Measurements from ENCODE around the gene USP5. TPM values are rescaled to one million over a fixed set of nuclear protein-coding genes. Genes with fewer than 3 reads are reported as not detected.

Gene USP5
- total and polyA plus RNA-seq, 2 experiments from 2014 or later, result 73.2 to 96.2 TPM

DNA sequence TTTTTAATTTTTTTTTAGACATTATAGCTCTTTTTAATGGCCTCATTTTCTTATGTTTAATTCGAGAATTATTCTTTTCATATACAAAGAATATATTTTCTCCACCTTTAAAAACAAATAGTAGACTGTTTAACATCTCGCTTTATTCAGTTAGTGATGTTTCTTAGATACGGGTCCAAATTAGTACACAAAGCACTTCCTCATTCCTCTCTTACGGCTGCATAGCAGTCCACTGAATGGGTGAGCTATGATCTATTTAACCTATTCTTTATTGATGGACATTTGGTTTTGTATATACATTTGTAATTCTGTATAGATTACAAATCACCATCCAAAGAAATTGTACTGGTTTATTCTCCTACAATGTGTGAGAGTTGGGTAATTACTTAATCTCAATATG, 38.6 kb upstream of the USP5 start:
- Histone ChIP-seq H3K9ac (no peak overlapping the region), H4K20me1 (ENCODE audit: insufficient read depth) (no peaks in the 10 kb centered on the region), H3K79me2 (ENCODE audit: insufficient read depth) (no peaks in the 10 kb centered on the region), H3K4me1 (ENCODE audit: insufficient read depth) (no peaks in the 10 kb centered on the region), H3F3A (ENCODE audit: insufficient read depth) (no peaks in the 10 kb centered on the region), H3K9me3 (ENCODE audit: low read depth) (no peaks in the 10 kb centered on the region), H3K27me3 (replicated peaks; ENCODE audit: insufficient read depth) (peaks cover 15% of the 10 kb centered on the region; the same call in 1 of the 2 replicates), H3K27ac (no peak overlapping the region), H3K36me3 (ENCODE audit: low read depth) (no peaks in the 10 kb centered on the region), H2AFZ (no peak overlapping the region), H3K4me3 (no peak overlapping the region), H3K9me2 (ENCODE audit: insufficient read depth) (no peaks in the 10 kb centered on the region), H3K4me2 (ENCODE audit: unreplicated experiment) (no peak overlapping the region)
- TF ChIP-seq EZH2phosphoT487 (IDR thresholded peaks at IDR 0.05; ENCODE audit: insufficient read depth, low read depth), result no peak
- no peak for TF ChIP-seq EZH2 (IDR thresholded peaks at IDR 0.05; ENCODE audit: insufficient read depth, poor library complexity, severe bottlenecking)
- in situ Hi-C loops (cut with MboI), result no loop called here
- DNase-seq, result no peak
- WGBS, 2 experiments (ENCODE audit: low coverage in 1 of 2, low lambda C conversion rate in 2 of 2, missing lambda C conversion rate in 2 of 2), result 69 to 72% methylated on average over 4 of the region's 4 CpGs

DNA sequence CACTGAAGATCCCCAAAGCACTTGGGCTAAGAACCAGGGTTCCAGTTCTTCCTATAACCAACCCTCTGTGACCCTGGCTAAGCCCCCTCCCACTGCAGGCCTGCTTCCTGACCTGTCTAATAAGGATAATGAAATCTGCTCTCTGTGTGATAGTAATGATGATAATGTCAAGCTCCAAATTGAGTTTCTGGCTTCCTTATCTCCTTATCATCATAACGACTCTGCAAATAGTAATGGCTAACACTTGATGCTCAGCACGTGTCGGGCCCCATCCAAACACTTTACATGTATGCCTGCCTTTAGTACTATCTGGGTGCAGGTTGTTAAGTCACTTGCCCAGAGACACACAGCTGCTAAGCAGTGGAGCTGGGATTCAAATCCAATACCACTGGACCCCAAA, 35.4 kb upstream of the USP5 start:
- Histone ChIP-seq H3K4me3 (no peak overlapping the region), H3F3A (ENCODE audit: insufficient read depth) (no peaks in the 10 kb centered on the region), H3K4me2 (ENCODE audit: unreplicated experiment) (no peak overlapping the region), H3K79me2 (ENCODE audit: insufficient read depth) (no peaks in the 10 kb centered on the region), H3K9ac (no peak overlapping the region), H3K27me3 (replicated peaks; ENCODE audit: insufficient read depth) (peaks cover 15% of the 10 kb centered on the region; the same call in 1 of the 2 replicates), H3K36me3 (ENCODE audit: low read depth) (no peaks in the 10 kb centered on the region), H4K20me1 (ENCODE audit: insufficient read depth) (no peaks in the 10 kb centered on the region), H3K27ac (no peak overlapping the region), H3K4me1 (ENCODE audit: insufficient read depth) (no peaks in the 10 kb centered on the region), H3K9me3 (ENCODE audit: low read depth) (no peaks in the 10 kb centered on the region), H2AFZ (no peak overlapping the region), H3K9me2 (ENCODE audit: insufficient read depth) (no peaks in the 10 kb centered on the region)
- in situ Hi-C loops (cut with MboI), result no loop called here
- no peak for DNase-seq
- WGBS, 2 experiments (ENCODE audit: low coverage in 1 of 2, low lambda C conversion rate in 2 of 2, missing lambda C conversion rate in 2 of 2), result 35 to 39% methylated on average over 3 of the region's 3 CpGs
- TF ChIP-seq EZH2 (IDR thresholded peaks at IDR 0.05; ENCODE audit: insufficient read depth, poor library complexity, severe bottlenecking) (no peak), EZH2phosphoT487 (IDR thresholded peaks at IDR 0.05; ENCODE audit: insufficient read depth, low read depth) (no peak)

DNA sequence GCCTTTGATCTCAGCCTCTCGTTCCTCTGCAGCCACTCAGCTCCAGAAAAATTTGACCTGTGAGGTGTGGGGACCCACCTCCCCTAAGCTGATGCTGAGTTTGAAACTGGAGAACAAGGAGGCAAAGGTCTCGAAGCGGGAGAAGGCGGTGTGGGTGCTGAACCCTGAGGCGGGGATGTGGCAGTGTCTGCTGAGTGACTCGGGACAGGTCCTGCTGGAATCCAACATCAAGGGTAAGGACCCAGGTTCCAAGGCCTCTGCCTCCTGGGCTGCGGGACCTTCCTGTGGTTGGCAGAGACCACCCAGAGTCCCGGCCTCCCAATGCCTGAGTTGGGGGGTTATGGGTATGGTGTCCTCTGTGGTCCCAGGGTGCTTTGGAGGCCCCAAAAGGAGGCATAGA, 34.9 kb upstream of the USP5 start:
- in situ Hi-C loops (cut with MboI), result no loop called here
- H3K9me3 ChIP-seq (ENCODE audit: low read depth), result no peaks in the 10 kb centered on the region
- H2AFZ ChIP-seq, result no peak overlapping the region
- H3K9ac ChIP-seq, result no peak overlapping the region
- H3K79me2 ChIP-seq (ENCODE audit: insufficient read depth), result no peaks in the 10 kb centered on the region
- no peak overlapping the region for H3K4me2 ChIP-seq (ENCODE audit: unreplicated experiment)
- H3F3A ChIP-seq (ENCODE audit: insufficient read depth), result no peaks in the 10 kb centered on the region
- peaks cover 15% of the 10 kb centered on the region; the same call in 1 of the 2 replicates for H3K27me3 ChIP-seq (replicated peaks; ENCODE audit: insufficient read depth)
- no peaks in the 10 kb centered on the region for H3K36me3 ChIP-seq (ENCODE audit: low read depth)
- H3K4me3 ChIP-seq, result no peak overlapping the region
- no peaks in the 10 kb centered on the region for H4K20me1 ChIP-seq (ENCODE audit: insufficient read depth)
- H3K27ac ChIP-seq, result no peak overlapping the region
- TF ChIP-seq EZH2phosphoT487 (IDR thresholded peaks at IDR 0.05; ENCODE audit: insufficient read depth, low read depth), result no peak
- TF ChIP-seq EZH2 (IDR thresholded peaks at IDR 0.05; ENCODE audit: insufficient read depth, poor library complexity, severe bottlenecking), result no peak
- no peaks in the 10 kb centered on the region for H3K9me2 ChIP-seq (ENCODE audit: insufficient read depth)
- H3K4me1 ChIP-seq (ENCODE audit: insufficient read depth), result no peaks in the 10 kb centered on the region; the same call in 1 of the 2 replicates
- 63% methylated on average over 8 of the region's 8 CpGs for WGBS, 2 experiments (ENCODE audit: low coverage in 1 of 2, low lambda C conversion rate in 2 of 2, missing lambda C conversion rate in 2 of 2)
- DNase-seq, result no peak

DNA sequence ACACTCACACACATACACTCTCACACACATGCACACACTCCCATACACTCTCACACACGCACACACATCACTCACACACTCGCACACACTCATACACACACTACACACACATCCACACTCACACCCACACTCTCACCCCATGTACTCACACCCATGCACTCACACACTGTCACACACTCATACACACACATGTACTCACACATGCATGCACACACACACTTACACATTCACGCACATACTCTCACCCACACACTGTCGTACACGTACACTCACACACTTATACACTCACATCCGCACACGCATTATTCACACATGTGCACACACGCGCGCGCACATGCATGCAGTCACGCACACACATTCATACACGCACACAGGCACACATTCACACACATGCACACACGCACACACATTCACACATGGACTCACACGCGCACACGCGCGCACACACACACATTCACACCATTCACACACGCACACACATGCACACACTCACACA, 34.2 kb upstream of the USP5 start:
- no peak overlapping the region for H3K4me2 ChIP-seq (ENCODE audit: unreplicated experiment)
- no peaks in the 10 kb centered on the region for H3K9me2 ChIP-seq (ENCODE audit: insufficient read depth)
- H3K9ac ChIP-seq, result no peak overlapping the region
- H2AFZ ChIP-seq, result no peak overlapping the region
- H4K20me1 ChIP-seq (ENCODE audit: insufficient read depth), result no peaks in the 10 kb centered on the region
- no peaks in the 10 kb centered on the region for H3K79me2 ChIP-seq (ENCODE audit: insufficient read depth)
- no peak for TF ChIP-seq EZH2phosphoT487 (IDR thresholded peaks at IDR 0.05; ENCODE audit: insufficient read depth, low read depth)
- WGBS, 2 experiments (ENCODE audit: low coverage in 1 of 2, low lambda C conversion rate in 2 of 2, missing lambda C conversion rate in 2 of 2), result 86% methylated on average over 20 of the region's 20 CpGs
- H3K4me3 ChIP-seq, result no peak overlapping the region
- DNase-seq, result no peak
- H3K4me1 ChIP-seq (ENCODE audit: insufficient read depth), result no peaks in the 10 kb centered on the region; the same call in 1 of the 2 replicates
- H3K27ac ChIP-seq, result no peak overlapping the region
- in situ Hi-C loops (cut with MboI), result no loop called here
- H3K36me3 ChIP-seq (ENCODE audit: low read depth), result no peaks in the 10 kb centered on the region
- H3F3A ChIP-seq (ENCODE audit: insufficient read depth), result no peaks in the 10 kb centered on the region
- H3K9me3 ChIP-seq (ENCODE audit: low read depth), result no peaks in the 10 kb centered on the region
- H3K27me3 ChIP-seq (replicated peaks; ENCODE audit: insufficient read depth), result peaks cover 15% of the 10 kb centered on the region

DNA sequence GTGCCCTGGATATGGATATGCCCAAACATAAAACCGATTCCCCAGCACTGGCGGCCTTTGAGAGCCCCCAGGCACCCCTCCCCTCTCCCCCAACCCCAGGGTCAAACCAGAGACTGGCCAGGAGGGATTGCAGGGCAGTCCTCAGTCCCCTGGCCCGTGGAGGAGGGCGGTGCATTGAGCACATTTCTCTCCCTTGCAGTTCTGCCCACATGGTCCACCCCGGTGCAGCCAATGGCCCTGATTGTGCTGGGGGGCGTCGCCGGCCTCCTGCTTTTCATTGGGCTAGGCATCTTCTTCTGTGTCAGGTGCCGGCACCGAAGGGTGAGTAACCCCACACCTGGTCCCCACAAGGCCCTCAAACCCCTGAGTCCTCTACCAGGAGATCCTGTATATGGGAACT, 33.7 kb upstream of the USP5 start:
- TF ChIP-seq EZH2phosphoT487 (IDR thresholded peaks at IDR 0.05; ENCODE audit: insufficient read depth, low read depth) (no peak), EZH2 (IDR thresholded peaks at IDR 0.05; ENCODE audit: insufficient read depth, poor library complexity, severe bottlenecking) (no peak)
- H4K20me1 ChIP-seq (ENCODE audit: insufficient read depth), result no peaks in the 10 kb centered on the region
- no peak overlapping the region for H3K4me3 ChIP-seq
- WGBS, 2 experiments (ENCODE audit: low coverage in 1 of 2, low lambda C conversion rate in 2 of 2, missing lambda C conversion rate in 2 of 2), result 43 to 44% methylated on average over 10 of the region's 10 CpGs
- no peaks in the 10 kb centered on the region for H3K36me3 ChIP-seq (ENCODE audit: low read depth)
- no peaks in the 10 kb centered on the region for H3F3A ChIP-seq (ENCODE audit: insufficient read depth)
- H3K79me2 ChIP-seq (ENCODE audit: insufficient read depth), result no peaks in the 10 kb centered on the region
- H3K4me1 ChIP-seq (ENCODE audit: insufficient read depth), result no peaks in the 10 kb centered on the region; the same call in 1 of the 2 replicates
- H3K27ac ChIP-seq, result no peak overlapping the region
- no peak overlapping the region for H3K9ac ChIP-seq
- DNase-seq, result no peak
- H3K9me2 ChIP-seq (ENCODE audit: insufficient read depth), result no peaks in the 10 kb centered on the region
- H3K4me2 ChIP-seq (ENCODE audit: unreplicated experiment), result no peak overlapping the region
- H2AFZ ChIP-seq, result no peak overlapping the region
- in situ Hi-C loops (cut with MboI), result no loop called here
- peaks cover 18% of the 10 kb centered on the region for H3K27me3 ChIP-seq (replicated peaks; ENCODE audit: insufficient read depth)
- no peaks in the 10 kb centered on the region for H3K9me3 ChIP-seq (ENCODE audit: low read depth)

All from GM23248 (cell line).